ENCODE data around the gene LEMD2.

Gene LEMD2

GRCh38 chr6:33732385-33732784 lies 56.5 kb downstream of the LEMD2 start:
- no peak for DNase-seq

- no peak for DNase-seq
These were observed 57.1 kb downstream of the LEMD2 start for GRCh38 chr6:33731751-33732282.

- no peak for DNase-seq
These were observed 57.9 kb downstream of the LEMD2 start for GRCh38 chr6:33731035-33731434.

- no peak for DNase-seq
These were observed 58.3 kb downstream of the LEMD2 start for GRCh38 chr6:33730611-33731010.

- no peak for DNase-seq
These were observed 59.9 kb downstream of the LEMD2 start for GRCh38 chr6:33729059-33729458.

- DNase-seq: no peak
These were observed 60.5 kb downstream of the LEMD2 start for GRCh38 chr6:33728438-33728837.

GRCh38 chr6:33727932-33728331 lies 61.0 kb downstream of the LEMD2 start:
- DNase-seq: no peak

- no peak for DNase-seq
These were observed 61.8 kb downstream of the LEMD2 start for GRCh38 chr6:33727126-33727525.

- no peak for DNase-seq
These were observed 62.2 kb downstream of the LEMD2 start for GRCh38 chr6:33726696-33727095.

GRCh38 chr6:33725891-33726673 lies 62.8 kb downstream of the LEMD2 start:
- no peak for DNase-seq

- no peak for DNase-seq
These were observed 63.7 kb downstream of the LEMD2 start for GRCh38 chr6:33725222-33725621.

- DNase-seq: no peak
These were observed 64.6 kb downstream of the LEMD2 start for GRCh38 chr6:33724102-33725023.

- no peak for DNase-seq
These were observed 65.4 kb downstream of the LEMD2 start for GRCh38 chr6:33723371-33724085.

- DNase-seq: no peak
These were observed 66.8 kb downstream of the LEMD2 start for GRCh38 chr6:33722103-33722623.

GRCh38 chr6:33721508-33721907 lies 67.4 kb downstream of the LEMD2 start:
- no peak for DNase-seq
